Stimulated activated effector memory CD8-positive, alpha-beta T cell treated with anti-CD3 and anti-CD28 coated beads, Interleukin-12 subunit alpha, Interleukin-12 subunit beta, amount 100 ng/mL, for 72 hours (primary cell): ENCODE measurements around the gene BSPH1.

ENCODE experiments used
- ATAC-seq: fragments of 150-1000 bp; cut with Tn5 transposase; 2 replicates; pipeline ENCODE4 v1.10.0; 2021
- DNase-seq, 2 donors: peaks; one replicate each; pipeline ENCODE4 v3.0.0; 2021 to 2022; ENCODE audit warnings: low spot score in 2 of 2
- H3K27ac Mint-ChIP-seq: one replicate; pipeline ENCODE4 v1.8.0; 2022; ENCODE audit warnings: mild to moderate bottlenecking, mixed read lengths
- H3K36me3 Mint-ChIP-seq: one replicate; pipeline ENCODE4 v1.8.0; 2022; ENCODE audit warnings: mild to moderate bottlenecking, mixed read lengths
- H3K4me1 Mint-ChIP-seq: one replicate; pipeline ENCODE4 v1.8.0; 2022; ENCODE audit warnings: mixed read lengths
- H3K4me3 Mint-ChIP-seq: one replicate; pipeline ENCODE4 v1.8.0; 2022; ENCODE audit warnings: mild to moderate bottlenecking, mixed read lengths
- H3K9me3 Mint-ChIP-seq: one replicate; pipeline ENCODE4 v1.8.0; 2022; ENCODE audit warnings: mixed read lengths

BSPH1 gene

GRCh38 chr19:47992070-47992469 is at the start of gene BSPH1:
TSS of gene BSPH1 (minus strand) at chr19:47992170. CDS start at chr19:47992081, 89 bp downstream.
- no peaks in the 10 kb centered on the region for H3K9me3 Mint-ChIP-seq
- no peaks in the 10 kb centered on the region for H3K36me3 Mint-ChIP-seq
- H3K4me3 Mint-ChIP-seq: no peak within 1 kb of the TSS
- H3K27ac Mint-ChIP-seq: no peak within 1 kb of the TSS
- ATAC-seq (no peak), DNase-seq (no peak)
- no peaks in the 10 kb centered on the region for H3K4me1 Mint-ChIP-seq

DNA sequence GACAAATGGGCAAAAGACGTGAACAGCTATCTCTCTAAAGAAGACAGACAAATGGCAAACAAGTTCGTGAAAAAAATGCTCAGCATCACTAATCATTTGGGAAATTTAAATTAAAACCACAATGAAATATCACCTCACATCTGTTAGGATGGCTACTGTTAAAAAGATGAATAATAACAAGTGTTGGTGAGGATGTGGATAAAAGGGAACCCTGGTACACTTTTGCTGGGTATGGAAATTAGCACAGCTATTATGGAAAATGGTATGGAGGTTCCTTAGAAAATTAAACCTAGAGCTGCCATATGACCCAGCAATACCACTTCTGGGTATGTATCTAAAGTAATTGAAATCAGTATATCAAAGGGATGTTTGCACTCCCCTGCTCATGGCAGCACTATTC is 44.8 kb upstream of the BSPH1 start:
- Mint-ChIP-seq H3K4me1 (no peaks in the 10 kb centered on the region), H3K36me3 (no peaks in the 10 kb centered on the region), H3K27ac (no peak overlapping the region), H3K9me3 (peaks cover 9% of the 10 kb centered on the region), H3K4me3 (no peak overlapping the region)
- ATAC-seq (no peak), DNase-seq (no peak)

- Mint-ChIP-seq H3K36me3 (no peaks in the 10 kb centered on the region), H3K9me3 (peaks cover 9% of the 10 kb centered on the region), H3K4me3 (no peak overlapping the region), H3K27ac (no peak overlapping the region), H3K4me1 (no peaks in the 10 kb centered on the region)
- ATAC-seq (no peak), DNase-seq (no peak)
Observed at GRCh38 chr19:48033604-48034003, 41.6 kb upstream of the BSPH1 start.

- no peaks in the 10 kb centered on the region for H3K9me3 Mint-ChIP-seq
- ATAC-seq (no peak), DNase-seq (no peak)
- H3K36me3 Mint-ChIP-seq: no peaks in the 10 kb centered on the region
- H3K27ac Mint-ChIP-seq: no peak overlapping the region
- H3K4me1 Mint-ChIP-seq: no peaks in the 10 kb centered on the region
- H3K4me3 Mint-ChIP-seq: no peak overlapping the region
Observed at GRCh38 chr19:48030073-48030472, 38.1 kb upstream of the BSPH1 start.

DNA sequence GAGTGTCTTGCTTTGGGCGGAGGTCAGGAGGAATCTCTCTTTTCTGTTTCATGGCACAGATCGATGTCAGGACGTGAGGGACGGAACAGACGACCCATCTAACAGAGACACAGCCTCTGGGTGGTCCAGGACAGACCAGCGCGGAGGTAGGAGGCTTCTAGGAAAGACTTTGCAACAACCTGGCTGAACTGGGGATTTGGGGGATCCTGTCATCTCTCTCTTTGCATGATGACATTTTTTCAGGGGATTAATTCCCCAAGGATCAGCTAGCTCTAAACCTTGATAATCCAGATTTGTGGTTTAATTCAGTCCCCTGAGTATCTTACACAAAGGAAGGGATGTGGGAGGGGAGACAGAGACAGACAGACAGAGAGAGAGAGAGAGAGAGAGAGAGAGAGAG is 37.5 kb upstream of the BSPH1 start:
- Mint-ChIP-seq H3K27ac (no peak overlapping the region), H3K4me1 (no peaks in the 10 kb centered on the region), H3K36me3 (no peaks in the 10 kb centered on the region), H3K4me3 (no peak overlapping the region), H3K9me3 (no peaks in the 10 kb centered on the region)
- ATAC-seq (no peak), DNase-seq (no peak)

GRCh38 chr19:48025480-48025879 is 33.5 kb upstream of the BSPH1 start:
- H3K4me3 Mint-ChIP-seq: no peak overlapping the region
- ATAC-seq (no peak), DNase-seq (no peak)
- H3K9me3 Mint-ChIP-seq: no peaks in the 10 kb centered on the region
- no peaks in the 10 kb centered on the region for H3K4me1 Mint-ChIP-seq
- no peaks in the 10 kb centered on the region for H3K36me3 Mint-ChIP-seq
- no peak overlapping the region for H3K27ac Mint-ChIP-seq

- ATAC-seq: no peak
- Mint-ChIP-seq H3K4me1 (no peaks in the 10 kb centered on the region), H3K36me3 (no peaks in the 10 kb centered on the region), H3K4me3 (no peak overlapping the region), H3K27ac (no peak overlapping the region), H3K9me3 (no peaks in the 10 kb centered on the region)
- DNase-seq: no peak
Observed at GRCh38 chr19:48023518-48023917, 31.5 kb upstream of the BSPH1 start.

DNA sequence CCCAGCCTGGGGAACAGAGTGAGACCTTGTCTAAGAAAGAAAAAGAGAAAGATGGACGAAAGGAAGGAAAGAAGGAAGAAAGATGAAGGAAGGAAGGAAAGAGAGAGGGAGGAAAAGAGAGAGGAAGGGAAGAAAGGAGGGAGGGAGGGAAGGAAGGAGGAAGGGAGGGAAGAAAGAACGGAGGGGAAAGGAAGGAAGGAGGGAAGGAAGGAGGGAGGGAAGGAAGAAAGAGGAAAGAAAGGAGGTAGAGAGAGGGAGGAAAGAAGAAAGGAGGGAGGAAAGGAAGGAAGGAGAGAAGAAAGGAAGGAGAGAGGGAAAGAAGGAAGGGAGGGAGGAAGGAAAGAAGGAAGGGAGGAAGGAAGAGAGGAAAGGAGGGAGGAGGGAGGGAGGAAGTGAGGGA is 31.0 kb upstream of the BSPH1 start:
- H3K4me3 Mint-ChIP-seq: no peak overlapping the region
- DNase-seq: no peak

DNA sequence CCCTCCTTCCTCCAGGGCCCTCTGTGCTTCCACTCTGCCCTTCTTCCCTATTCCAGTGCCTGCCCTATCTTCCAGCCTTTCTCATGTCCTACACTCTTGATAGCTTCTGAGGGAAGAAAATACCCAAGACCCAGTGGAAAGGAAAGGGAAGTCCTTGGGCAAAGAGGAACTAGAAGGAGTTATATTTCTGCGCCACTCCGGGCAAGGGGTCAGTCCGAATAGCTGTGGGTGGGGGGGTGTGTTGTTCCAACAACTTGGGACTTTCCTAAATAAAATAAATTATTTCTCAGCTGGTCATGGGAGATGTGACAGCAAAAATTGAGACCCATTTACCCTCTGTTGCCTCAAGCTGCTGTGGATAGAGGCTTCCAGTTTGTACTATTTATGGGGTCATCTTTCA is 28.7 kb upstream of the BSPH1 start:
- DNase-seq (no peak), ATAC-seq (no peak)
- H3K36me3 Mint-ChIP-seq: no peaks in the 10 kb centered on the region
- no peaks in the 10 kb centered on the region for H3K9me3 Mint-ChIP-seq
- no peaks in the 10 kb centered on the region for H3K4me1 Mint-ChIP-seq
- H3K27ac Mint-ChIP-seq: no peak overlapping the region
- H3K4me3 Mint-ChIP-seq: no peak overlapping the region

More for the DNA sequence above, 31.0 kb upstream of the BSPH1 start:
- Mint-ChIP-seq H3K36me3 (no peaks in the 10 kb centered on the region), H3K9me3 (no peaks in the 10 kb centered on the region), H3K27ac (no peak overlapping the region), H3K4me1 (no peaks in the 10 kb centered on the region)
- ATAC-seq: no peak

DNA sequence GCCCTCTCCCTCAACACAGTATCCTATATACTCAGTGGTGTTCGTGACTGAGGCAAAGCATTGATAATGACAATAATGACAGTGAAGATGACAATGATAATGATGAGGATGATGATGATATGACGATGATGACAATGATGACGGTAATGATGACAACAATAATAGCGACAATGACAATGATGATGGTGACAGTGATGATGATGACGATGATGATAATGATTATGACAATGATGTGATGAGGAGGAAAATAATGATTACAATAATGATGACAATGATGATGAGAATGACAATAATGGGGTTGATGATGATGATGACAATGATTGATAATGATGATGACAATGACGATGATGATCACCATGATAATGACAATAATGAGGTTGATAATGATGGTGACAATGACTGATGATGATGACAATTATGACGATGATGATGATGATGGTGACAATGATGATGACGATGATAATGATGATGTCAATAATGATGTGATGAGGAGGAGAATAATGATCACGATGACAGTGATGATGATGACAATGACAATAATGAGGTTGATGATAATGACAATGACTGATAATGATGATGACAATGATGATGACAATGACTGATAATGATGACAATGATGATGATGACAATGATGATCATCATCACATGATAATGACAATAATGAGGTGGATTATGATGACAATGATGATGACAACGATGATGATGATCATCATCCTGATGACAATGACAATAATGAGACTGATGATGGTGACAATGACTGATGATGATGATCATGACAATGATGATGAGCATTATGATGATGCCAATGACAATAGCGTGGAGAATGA is 19.2 kb upstream of the BSPH1 start:
- H3K4me1 Mint-ChIP-seq: no peaks in the 10 kb centered on the region
- no peaks in the 10 kb centered on the region for H3K36me3 Mint-ChIP-seq
- DNase-seq: no peak
- H3K27ac Mint-ChIP-seq: no peak overlapping the region
- no peaks in the 10 kb centered on the region for H3K9me3 Mint-ChIP-seq
- H3K4me3 Mint-ChIP-seq: no peak overlapping the region
- no peak for ATAC-seq

DNA sequence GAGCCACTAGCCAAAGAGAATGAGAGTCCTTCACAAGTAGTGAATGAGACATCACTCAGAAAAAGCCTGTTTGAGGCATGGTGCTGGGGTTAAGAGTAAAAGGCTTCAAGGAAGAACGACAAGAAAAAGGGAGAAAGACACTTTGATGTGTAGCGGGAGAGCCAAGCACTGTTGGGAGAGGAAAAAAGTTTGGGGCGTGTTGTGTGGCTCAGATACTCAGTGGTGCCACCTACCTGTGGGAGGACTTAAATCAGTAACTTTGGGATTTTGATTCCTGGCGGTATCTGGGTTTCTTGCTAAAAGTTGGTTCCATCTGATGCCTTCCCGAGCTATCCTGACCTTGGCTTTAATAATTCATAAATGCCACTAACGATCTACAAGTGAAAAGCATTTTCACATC is 14.8 kb upstream of the BSPH1 start:
- no peaks in the 10 kb centered on the region for H3K9me3 Mint-ChIP-seq
- H3K36me3 Mint-ChIP-seq: no peaks in the 10 kb centered on the region
- DNase-seq (no peak), ATAC-seq (no peak)
- no peak overlapping the region for H3K27ac Mint-ChIP-seq
- no peaks in the 10 kb centered on the region for H3K4me1 Mint-ChIP-seq
- H3K4me3 Mint-ChIP-seq: no peak overlapping the region

GRCh38 chr19:48004236-48004635 is 12.3 kb upstream of the BSPH1 start:
- Mint-ChIP-seq H3K36me3 (no peaks in the 10 kb centered on the region), H3K4me3 (no peak overlapping the region), H3K27ac (no peak overlapping the region), H3K9me3 (no peaks in the 10 kb centered on the region), H3K4me1 (no peaks in the 10 kb centered on the region)
- no peak for ATAC-seq
- no peak for DNase-seq

DNA sequence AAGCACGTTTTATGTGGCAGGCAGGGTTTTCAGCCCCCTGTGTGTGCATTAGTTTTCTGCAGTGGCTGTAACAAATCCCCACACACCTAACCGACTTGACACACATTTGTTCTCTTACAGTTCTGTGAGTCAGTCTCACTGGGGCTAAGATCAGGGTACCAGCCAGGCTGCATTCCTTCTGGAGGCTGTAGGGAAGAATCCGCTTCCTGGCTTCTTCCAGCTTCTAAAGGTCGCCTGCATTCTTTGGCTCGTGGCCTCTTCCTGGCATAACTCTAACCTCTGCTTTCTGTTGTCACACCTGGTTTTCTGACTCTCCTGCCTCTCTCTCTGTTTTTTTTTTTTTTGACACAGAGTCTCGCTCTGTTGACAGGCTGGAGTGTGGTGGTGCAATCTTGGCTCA is 8.9 kb upstream of the BSPH1 start:
- Mint-ChIP-seq H3K27ac (no peak overlapping the region), H3K36me3 (no peaks in the 10 kb centered on the region), H3K4me3 (no peak overlapping the region), H3K4me1 (no peaks in the 10 kb centered on the region), H3K9me3 (no peaks in the 10 kb centered on the region)
- ATAC-seq (no peak), DNase-seq (no peak)

- Mint-ChIP-seq H3K27ac (no peak overlapping the region), H3K36me3 (no peaks in the 10 kb centered on the region), H3K9me3 (no peaks in the 10 kb centered on the region), H3K4me1 (no peaks in the 10 kb centered on the region), H3K4me3 (no peak overlapping the region)
- DNase-seq (no peak), ATAC-seq (no peak)
Observed at GRCh38 chr19:47998800-47999199, 6.8 kb upstream of the BSPH1 start.

GRCh38 chr19:47996230-47996727 is 4.3 kb upstream of the BSPH1 start:
- no peak overlapping the region for H3K4me3 Mint-ChIP-seq
- no peak overlapping the region for H3K27ac Mint-ChIP-seq
- ATAC-seq (no peak), DNase-seq (no peak)
- no peaks in the 10 kb centered on the region for H3K36me3 Mint-ChIP-seq
- H3K4me1 Mint-ChIP-seq: no peaks in the 10 kb centered on the region
- H3K9me3 Mint-ChIP-seq: no peaks in the 10 kb centered on the region

GRCh38 chr19:47994209-47994802 is 2.3 kb upstream of the BSPH1 start, which contains the start of gene ELSPBP1:
TSS of gene ELSPBP1 (plus strand) at chr19:47994632. CDS start at chr19:48008668, 14,036 bp downstream.
- H3K36me3 Mint-ChIP-seq: no peaks in the 10 kb centered on the region
- H3K27ac Mint-ChIP-seq: no peak within 1 kb of the TSS
- H3K4me3 Mint-ChIP-seq: no peak within 1 kb of the TSS
- ATAC-seq: no peak
- H3K4me1 Mint-ChIP-seq: no peaks in the 10 kb centered on the region
- no peaks in the 10 kb centered on the region for H3K9me3 Mint-ChIP-seq
- DNase-seq: no peak
